SK-N-SH (cell line): ENCODE data around the gene ELMOD1. TPM values are rescaled to one million over a fixed set of nuclear protein-coding genes. Genes with fewer than 3 reads are reported as not detected.

Source experiments
- CTCF ChIA-PET: fragments of 300-600, 350-600 bp; formaldehyde crosslinking; extraction: SDS; loops from one replicate; lab custom pipeline; 2021; lab: Yijun Ruan, JAX
- POLR2A ChIA-PET: fragments of 350-600 bp; sonication (Branson Sonifier 250); formaldehyde crosslinking; extraction: SDS; loops from one replicate; lab custom pipeline; 2020; ENCODE audit warnings: antibody characterized with exemption, inconsistent platforms; lab: Yijun Ruan, JAX
- DNase-seq: peaks from one replicate; pipeline ENCODE4 v3.0.0; 2012
- H2AFZ ChIP-seq: fragments of 200-600 bp; sonication (generic); 2 replicates; pipeline ENCODE4 v1.8.1; 2016; ENCODE audit warnings: antibody characterized with exemption, mild to moderate bottlenecking, low read depth
- H3F3A ChIP-seq: fragments of 200-600 bp; sonication (generic); replicated peaks from 2 replicates; pipeline ENCODE3; 2016; ENCODE audit warnings: antibody characterized with exemption, mild to moderate bottlenecking; ENCODE audit not compliant: insufficient read depth
- H3K27ac ChIP-seq, 2 experiments: fragments of 200-500 bp in 1 of 2; fragments of 200-600 bp in 1 of 2; sonication (Bioruptor generic) in 1 of 2; sonication (generic), shearing (Covaris generic) in 1 of 2; 2 replicates each; pipeline versions ENCODE4 v1.5.1 to v1.6.1; 2014 to 2016; ENCODE audit warnings: low read depth in 2 of 2, inconsistent platforms in 1 of 2, low read length in 1 of 2, mild to moderate bottlenecking in 1 of 2, mixed read lengths in 1 of 2
- H3K27me3 ChIP-seq: fragments of 200-600 bp; sonication (generic), shearing (Covaris generic); 2 replicates; pipeline ENCODE4 v1.6.1; 2016; ENCODE audit warnings: mixed run types; ENCODE audit not compliant: insufficient read depth
- H3K36me3 ChIP-seq, 2 experiments: fragments of 200-500 bp in 1 of 2; fragments of 200-600 bp in 1 of 2; sonication (Bioruptor generic) in 1 of 2; sonication (generic) in 1 of 2; replicated peaks in 1 of 2; 2 replicates each; pipeline versions ENCODE3 to v1.5.1; 2014 to 2016; ENCODE audit warnings: low read length in 1 of 2, mild to moderate bottlenecking in 1 of 2; ENCODE audit not compliant: insufficient read depth in 2 of 2, control insufficient read depth in 1 of 2
- H3K4me1 ChIP-seq, 2 experiments: fragments of 200-500 bp in 1 of 2; fragments of 200-600 bp in 1 of 2; sonication (Bioruptor generic) in 1 of 2; sonication (generic), shearing (Covaris generic) in 1 of 2; 2 replicates each; pipeline versions ENCODE4 v1.5.1 to v1.6.1; 2014 to 2016; ENCODE audit warnings: low read depth in 1 of 2, low read length in 1 of 2, mixed run types in 1 of 2; ENCODE audit not compliant: insufficient read depth in 2 of 2, control insufficient read depth in 1 of 2
- H3K4me2 ChIP-seq: fragments of 200-600 bp; sonication (generic), shearing (Covaris generic); 2 replicates; pipeline ENCODE4 v1.6.1; 2017; ENCODE audit warnings: mixed run types
- H3K4me3 ChIP-seq, 2 experiments: fragments of 200-500 bp in 1 of 2; fragments of 200-600 bp in 1 of 2; sonication (Bioruptor generic) in 1 of 2; sonication (generic), shearing (Covaris generic) in 1 of 2; 2 replicates each; pipeline versions ENCODE4 v1.5.1 to v1.8.1; 2014 to 2016; ENCODE audit warnings: low read depth in 2 of 2, inconsistent platforms in 1 of 2, low read length in 1 of 2, mild to moderate bottlenecking in 1 of 2, mixed read lengths in 1 of 2, moderate library complexity in 1 of 2
- H3K79me2 ChIP-seq: fragments of 200-600 bp; sonication (generic); 2 replicates; pipeline ENCODE4 v1.8.1; 2017; ENCODE audit warnings: mild to moderate bottlenecking; ENCODE audit not compliant: insufficient read depth
- H3K9ac ChIP-seq: fragments of 200-600 bp; sonication (generic); 2 replicates; pipeline ENCODE4 v1.6.1; 2017; ENCODE audit warnings: mixed run types
- H3K9me2 ChIP-seq: fragments of 200-600 bp; sonication (generic); 2 replicates; pipeline ENCODE4 v1.6.1; 2017; ENCODE audit warnings: mixed run types
- H3K9me3 ChIP-seq: fragments of 200-600 bp; sonication (generic); 2 replicates; pipeline ENCODE4 v1.6.1; 2017; ENCODE audit warnings: mixed run types, mild to moderate bottlenecking, moderate library complexity
- H4K20me1 ChIP-seq: fragments of 200-600 bp; sonication (generic); 2 replicates; pipeline ENCODE4 v1.6.1; 2017; ENCODE audit warnings: mild to moderate bottlenecking, mixed run types; ENCODE audit not compliant: insufficient read depth
- CHD2 ChIP-seq: fragments of 150-350 bp; IDR thresholded peaks from 2 replicates; pipeline ENCODE4 v1.6.1; 2018; ENCODE audit warnings: low read length; ENCODE audit not compliant: partially characterized antibody
- EZH2phosphoT487 ChIP-seq: fragments of 200-600 bp; sonication (generic); IDR thresholded peaks from 2 replicates; pipeline ENCODE4 v1.6.1; 2017; ENCODE audit warnings: low read depth, mixed run types, mild to moderate bottlenecking, antibody characterized with exemption, moderate library complexity, borderline replicate concordance
- FOSL2 ChIP-seq: IDR thresholded peaks from 2 replicates; pipeline ENCODE4 v1.4.0; 2012; ENCODE audit warnings: low read depth, mild to moderate bottlenecking, moderate library complexity, borderline replicate concordance
- FOXJ3 ChIP-seq: sonication (generic); formaldehyde crosslinking; IDR thresholded peaks from 2 replicates; pipeline ENCODE4 v1.5.1; 2020; ENCODE audit warnings: mild to moderate bottlenecking, missing genetic modification reagents
- IRF3 ChIP-seq: fragments of 150-350 bp; IDR thresholded peaks from 2 replicates; pipeline ENCODE4 v1.6.1; 2016; ENCODE audit warnings: mild to moderate bottlenecking, low read depth, low read length
- JUND ChIP-seq: IDR thresholded peaks from 2 replicates; pipeline ENCODE4 v1.4.0; 2012
- NFIC ChIP-seq: IDR thresholded peaks from 2 replicates; pipeline ENCODE4 v1.4.0; 2012; ENCODE audit warnings: borderline replicate concordance
- NRF1 ChIP-seq: IDR thresholded peaks from 2 replicates; pipeline ENCODE4 v1.6.1; 2012; ENCODE audit warnings: low read depth, mild to moderate bottlenecking, low read length
- TCF12 ChIP-seq: IDR thresholded peaks from 2 replicates; pipeline ENCODE4 v1.4.0; 2012
- USF2 ChIP-seq: fragments of 150-350 bp; IDR thresholded peaks from 2 replicates; pipeline ENCODE4 v1.6.1; 2017; ENCODE audit warnings: antibody characterized with exemption, low read length, low read depth, borderline replicate concordance
- YY1 ChIP-seq: IDR thresholded peaks from 2 replicates; pipeline ENCODE4 v1.4.0; 2012; ENCODE audit warnings: low read depth, mild to moderate bottlenecking
- ZBTB33 ChIP-seq: IDR thresholded peaks from 2 replicates; pipeline ENCODE4 v1.4.0; 2012; ENCODE audit warnings: low read depth, borderline replicate concordance
- WGBS: methylation state at CpG from one replicate; pipeline ENCODE4 v1.1.6; 2017; ENCODE audit warnings: low lambda C conversion rate; 5-methylcytosine and 5-hydroxymethylcytosine counted together
- polyA plus RNA-seq, 3 experiments: library from polyadenylated mRNA; depleted of rRNA; stranded (reverse); fragments of >200 nt; gene quantifications; 2 replicates each; pipeline ENCODE4 v1.2.3, GENCODE V29; 2012

ELMOD1 gene
- polyA plus RNA-seq, 1 of the 3 experiments (the other 2 are of a cell fraction), result not detected

GRCh38 chr11:107677924-107678631, 87.1 kb downstream of the ELMOD1 start:
- CTCF ChIA-PET, result interaction anchor here (1.2 kb wide), 1 partner anchor 114 kb away, joined by 5 read pairs; no protein-coding TSS in a partner anchor
- DNase-seq, result no peak
- no peak for TF ChIP-seq CHD2
- TF ChIP-seq, all 33 proteins: peak for 0
- Histone ChIP-seq H3K9me2 (no peaks in the 10 kb centered on the region), H2AFZ (no peak overlapping the region), H3K9me3 (no peaks in the 10 kb centered on the region), H3K79me2 (no peaks in the 10 kb centered on the region), H3F3A (no peaks in the 10 kb centered on the region), H3K4me1 (no peaks in the 10 kb centered on the region), H3K36me3 (no peaks in the 10 kb centered on the region), H3K27ac (no peak overlapping the region), H4K20me1 (no peaks in the 10 kb centered on the region), H3K4me2 (no peak overlapping the region), H3K27me3 (no peaks in the 10 kb centered on the region; the same call in 1 of the 2 replicates), H3K4me3 (no peak overlapping the region), H3K9ac (no peak overlapping the region)
- POLR2A ChIA-PET, result no interaction called here
- 57% methylated on average over 7 of the region's 7 CpGs for WGBS

- H3K27ac ChIP-seq, result no peak overlapping the region
- no peak overlapping the region for H2AFZ ChIP-seq
- H3K9me3 ChIP-seq, result no peaks in the 10 kb centered on the region
- H3K79me2 ChIP-seq, result no peaks in the 10 kb centered on the region
- TF ChIP-seq JUND (no peak), NFIC (no peak), CHD2 (no peak), ZBTB33 (no peak), IRF3 (no peak), NRF1 (no peak), TCF12 (no peak), YY1 (no peak), FOSL2 (no peak), EZH2phosphoT487 (no peak), FOXJ3 (no peak), USF2 (no peak)
- no peaks in the 10 kb centered on the region; the same call in 1 of the 2 replicates for H3K27me3 ChIP-seq
- H3K4me3 ChIP-seq, result no peak overlapping the region
- H3F3A ChIP-seq, result no peaks in the 10 kb centered on the region
- DNase-seq, result no peak
- no peaks in the 10 kb centered on the region for H4K20me1 ChIP-seq
- no peaks in the 10 kb centered on the region for H3K4me1 ChIP-seq
- 68% methylated on average over 6 of the region's 6 CpGs for WGBS
- H3K9ac ChIP-seq, result no peak overlapping the region
- ChIA-PET POLR2A (no interaction called here), CTCF (no interaction called here)
- H3K9me2 ChIP-seq, result no peaks in the 10 kb centered on the region
- H3K4me2 ChIP-seq, result no peak overlapping the region
- no peaks in the 10 kb centered on the region for H3K36me3 ChIP-seq
These were observed 87.7 kb downstream of the ELMOD1 start for GRCh38 chr11:107678632-107678971.
